ENCODE results near the gene HBE1. TPM values are rescaled to one million over a fixed set of nuclear protein-coding genes. Genes with fewer than 3 reads are reported as not detected.

The HBE1 gene
- total and polyA plus RNA-seq, 9 of the 15 experiments (the other 6 are each of a cell fraction or from before 2014, with no cell fraction given): 612 to 10,250 (median 2,181) TPM

DNA sequence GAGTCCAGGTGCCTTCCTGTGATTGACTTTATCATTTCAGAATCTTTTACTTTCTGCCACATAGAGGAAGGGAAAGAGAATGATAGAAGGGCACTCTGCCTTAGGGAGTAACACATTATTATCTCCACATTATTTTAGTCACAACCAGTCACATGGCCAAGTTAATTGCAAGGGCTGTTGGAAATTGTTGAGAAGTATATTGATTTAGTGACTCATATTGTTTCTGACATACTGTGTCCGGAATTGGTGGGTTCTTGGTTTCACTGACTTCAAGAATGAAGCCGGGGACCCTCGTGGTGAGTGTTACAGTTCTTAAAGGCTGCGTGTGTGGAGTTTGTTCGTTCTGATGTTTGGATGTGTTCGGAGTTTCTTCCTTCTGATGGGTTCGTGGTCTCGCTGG is 23.3 kb upstream of the HBE1 start (continued):
- TF ChIP-seq FOXA3 (CRISPR knock-in tag; conservative IDR thresholded peaks at IDR 0.05 in 1 of 2, IDR thresholded peaks at IDR 0.05 in 1 of 2): peak in 1 of 2 experiments; percentile 94; a peak in 3 of 4 replicates
- no peak for TF ChIP-seq COPS2 (conservative IDR thresholded peaks at IDR 0.05)
- TF ChIP-seq ZNF77 (CRISPR knock-in tag; IDR thresholded peaks at IDR 0.05): no peak
- TF ChIP-seq JUN (IDR thresholded peaks at IDR 0.05; ENCODE audit: borderline replicate concordance, low read depth, low read length): no peak
- TF ChIP-seq JUN (CRISPR knock-in tag; IDR thresholded peaks at IDR 0.05; ENCODE audit: borderline replicate concordance): no peak
- TF ChIP-seq SP1 (CRISPR knock-in tag; IDR thresholded peaks at IDR 0.05): no peak
- TF ChIP-seq GTF2A2 (tag; IDR thresholded peaks at IDR 0.05): no peak
- TF ChIP-seq MEF2D (tag; conservative IDR thresholded peaks at IDR 0.05; ENCODE audit: low read depth): no peak
- TF ChIP-seq ETV5 (CRISPR knock-in tag; IDR thresholded peaks at IDR 0.05; ENCODE audit: low read depth): no peak
- 0 out of 2 replicates have a peak, but pooled peaks have one; percentile 14 for TF ChIP-seq ARID1B (IDR thresholded peaks at IDR 0.05)
- TF ChIP-seq SUPT5H (IDR thresholded peaks at IDR 0.05): 0 out of 2 replicates have a peak, but pooled peaks have one; percentile 23

GRCh38 chr11:5291207-5291838 is 21.6 kb upstream of the HBE1 start:
- Histone ChIP-seq H3K4me3 (no peak overlapping the region), H3K9me1 (ENCODE audit: control insufficient read depth, insufficient read depth, low read length) (no peaks in the 10 kb centered on the region), H3K27me3 (ENCODE audit: control insufficient read depth in 2 of 2, insufficient read depth in 2 of 2, low read length in 2 of 2) (no peaks in the 10 kb centered on the region), H3K36me3 (ENCODE audit: control insufficient read depth, insufficient read depth, low read length) (peaks cover 28% of the 10 kb centered on the region), H4K20me1 (replicated peaks; ENCODE audit: control insufficient read depth, insufficient read depth, low read length) (no peaks in the 10 kb centered on the region), H3K4me2 (ENCODE audit: insufficient read depth, low read length) (peak overlapping the region; percentile 33), H3K27ac (ENCODE audit: extremely low read depth, low read depth, low read length) (peak overlapping the region; percentile 31), H3K9ac (ENCODE audit: insufficient read depth in 1 of 2, low read depth in 2 of 2, low read length in 2 of 2) (0 out of 4 replicates have a peak overlapping the region, but pooled peaks of 1 of the 2 experiments have one; percentile 28), H2AFZ (ENCODE audit: low read depth, low read length) (0 out of 2 replicates have a peak overlapping the region, but pooled peaks have one; percentile 10), H3K4me1 (replicated peaks in 1 of 2; ENCODE audit: control insufficient read depth in 2 of 2, insufficient read depth in 2 of 2, low read length in 2 of 2) (peaks cover 18 to 50% of the 10 kb centered on the region in 2 experiments; a peak in 4 of 5 replicates), H3K79me2 (ENCODE audit: control insufficient read depth, insufficient read depth, low read length) (peaks cover 61% of the 10 kb centered on the region), H3K9me3 (replicated peaks; ENCODE audit: control insufficient read depth, insufficient read depth, low read depth, low read length) (peaks cover 2% of the 10 kb centered on the region; the same call in 1 of the 2 replicates)
- POLR2A ChIA-PET: interaction anchor here (0.6 to 1.7 kb wide), 10 partner anchors 11 to 393 kb away, joined by 3 to 5 read pairs (median 3); partner anchors contain the start of genes HBE1, OR52A1 and TRIM5
- CTCF ChIA-PET (ENCODE audit: low intra/inter-chr PET ratio): interaction anchor here (0.6 to 2.3 kb wide), 6 partner anchors 48 to 167 kb away, joined by 3 to 38 read pairs (median 4); no protein-coding TSS in a partner anchor
- 8% methylated on average over 1 of the region's 1 CpG for WGBS (ENCODE audit: insufficient coverage, low coverage, missing lambda C conversion rate)
- in situ Hi-C loops (cut with MboI) (no loop called here), intact Hi-C loops (cut with micrococcal nuclease) (loop anchor here (1.0 to 5.0 kb wide), 4 partner anchors 79 to 266 kb away; no protein-coding TSS in a partner anchor)
- FAIRE-seq (peak; percentile 85), DNase-seq (ENCODE audit: extremely low read depth in 1 of 4, low spot score in 3 of 4) (peak; percentile 49 to 88 (median 63)), ATAC-seq (peak; percentile 81)
- no TSS peak for BruUV-seq (replicated peaks)
- TF ChIP-seq LEF1 (IDR thresholded peaks at IDR 0.05) (no peak), RBFOX2 (IDR thresholded peaks at IDR 0.05; ENCODE audit: low read depth, low read length) (no peak), MTA3 (IDR thresholded peaks at IDR 0.05; ENCODE audit: borderline replicate concordance) (no peak), ELF1 (tag; IDR thresholded peaks at IDR 0.05) (peak; percentile 48; the same call in 1 of the 2 replicates), MEF2A (IDR thresholded peaks at IDR 0.05; ENCODE audit: control insufficient read depth, low read depth, low read length) (no peak)
- TF ChIP-seq, protein P1, sequence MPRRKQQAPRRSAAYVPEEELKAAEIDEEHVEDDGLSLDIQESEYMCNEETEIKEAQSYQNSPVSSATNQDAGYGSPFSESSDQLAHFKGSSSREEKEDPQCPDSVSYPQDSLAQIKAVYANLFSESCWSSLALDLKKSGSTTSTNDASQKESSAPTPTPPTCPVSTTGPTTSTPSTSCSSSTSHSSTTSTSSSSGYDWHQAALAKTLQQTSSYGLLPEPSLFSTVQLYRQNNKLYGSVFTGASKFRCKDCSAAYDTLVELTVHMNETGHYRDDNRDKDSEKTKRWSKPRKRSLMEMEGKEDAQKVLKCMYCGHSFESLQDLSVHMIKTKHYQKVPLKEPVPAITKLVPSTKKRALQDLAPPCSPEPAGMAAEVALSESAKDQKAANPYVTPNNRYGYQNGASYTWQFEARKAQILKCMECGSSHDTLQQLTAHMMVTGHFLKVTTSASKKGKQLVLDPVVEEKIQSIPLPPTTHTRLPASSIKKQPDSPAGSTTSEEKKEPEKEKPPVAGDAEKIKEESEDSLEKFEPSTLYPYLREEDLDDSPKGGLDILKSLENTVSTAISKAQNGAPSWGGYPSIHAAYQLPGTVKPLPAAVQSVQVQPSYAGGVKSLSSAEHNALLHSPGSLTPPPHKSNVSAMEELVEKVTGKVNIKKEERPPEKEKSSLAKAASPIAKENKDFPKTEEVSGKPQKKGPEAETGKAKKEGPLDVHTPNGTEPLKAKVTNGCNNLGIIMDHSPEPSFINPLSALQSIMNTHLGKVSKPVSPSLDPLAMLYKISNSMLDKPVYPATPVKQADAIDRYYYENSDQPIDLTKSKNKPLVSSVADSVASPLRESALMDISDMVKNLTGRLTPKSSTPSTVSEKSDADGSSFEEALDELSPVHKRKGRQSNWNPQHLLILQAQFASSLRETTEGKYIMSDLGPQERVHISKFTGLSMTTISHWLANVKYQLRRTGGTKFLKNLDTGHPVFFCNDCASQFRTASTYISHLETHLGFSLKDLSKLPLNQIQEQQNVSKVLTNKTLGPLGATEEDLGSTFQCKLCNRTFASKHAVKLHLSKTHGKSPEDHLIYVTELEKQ (CRISPR knock-in tag; IDR thresholded peaks at IDR 0.05): no peak
- TF ChIP-seq, protein P2, sequence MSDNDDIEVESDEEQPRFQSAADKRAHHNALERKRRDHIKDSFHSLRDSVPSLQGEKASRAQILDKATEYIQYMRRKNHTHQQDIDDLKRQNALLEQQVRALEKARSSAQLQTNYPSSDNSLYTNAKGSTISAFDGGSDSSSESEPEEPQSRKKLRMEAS (CRISPR knock-in tag; IDR thresholded peaks at IDR 0.05): no peak

All from K562 (cell line).